HEK293 (cell line): ENCODE data around the gene RNF227.

Experiments used
- CTCF ChIA-PET: fragments of 350-600 bp; formaldehyde crosslinking; extraction: SDS; loops from one replicate; lab custom pipeline; 2021; ENCODE audit warnings: antibody characterized with exemption; lab: Yijun Ruan, JAX
- POLR2A ChIA-PET: fragments of 300-600 bp; formaldehyde crosslinking; extraction: SDS; loops from one replicate; lab custom pipeline; 2020; ENCODE audit warnings: antibody characterized with exemption, inconsistent platforms; lab: Yijun Ruan, JAX
- H3K27ac ChIP-seq: fragments of 200-500 bp; sonication (Bioruptor generic); 2 replicates; pipeline ENCODE4 v1.5.1; 2014; ENCODE audit warnings: low read depth, low read length, control low read depth, inconsistent platforms; ENCODE audit errors: extremely low read depth
- H3K36me3 ChIP-seq, 2 experiments: fragments of 200-500 bp in 1 of 2; sonication (Bioruptor generic) in 1 of 2; 1 replicate in 1 of 2; 2 replicates in 1 of 2; pipeline ENCODE4 v1.5.1; 2014 to 2017; ENCODE audit warnings: inconsistent platforms in 2 of 2, low read length in 2 of 2; ENCODE audit not compliant: control insufficient read depth in 2 of 2, insufficient read depth in 1 of 2
- H3K4me1 ChIP-seq: fragments of 200-500 bp; sonication (Bioruptor generic); 2 replicates; pipeline ENCODE4 v1.5.1; 2014; ENCODE audit warnings: mild to moderate bottlenecking, low read length, inconsistent platforms; ENCODE audit not compliant: control insufficient read depth, insufficient read depth
- H3K4me3 ChIP-seq: 2 replicates; pipeline ENCODE4 v1.5.1; 2011; ENCODE audit warnings: low read depth, mild to moderate bottlenecking, control low read depth, low read length, moderate library complexity
- H3K9me3 ChIP-seq: fragments of 200-500 bp; sonication (Bioruptor generic); 2 replicates; pipeline ENCODE4 v1.5.1; 2014; ENCODE audit warnings: low read depth, low read length, inconsistent platforms; ENCODE audit not compliant: control insufficient read depth, insufficient read depth
- ELK4 ChIP-seq: IDR thresholded peaks from 2 replicates; pipeline ENCODE4 v1.6.1; 2011; ENCODE audit warnings: mild to moderate bottlenecking, low read depth, low read length, borderline replicate concordance
- MYNN ChIP-seq: fragments of 450-650 bp; formaldehyde crosslinking; IDR thresholded peaks from 2 replicates; pipeline ENCODE4 v1.5.1; 2016; ENCODE audit warnings: missing biosample characterization, missing genetic modification characterization, borderline replicate concordance
- PATZ1 ChIP-seq: fragments of 450-650 bp; formaldehyde crosslinking; IDR thresholded peaks from 2 replicates; pipeline ENCODE4 v1.5.1; 2016; ENCODE audit warnings: missing biosample characterization, missing genetic modification characterization
- PRDM1 ChIP-seq: fragments of 450-650 bp; formaldehyde crosslinking; IDR thresholded peaks from 2 replicates; pipeline ENCODE4; 2016; ENCODE audit warnings: missing biosample characterization, missing genetic modification characterization
- REPIN1 ChIP-seq: fragments of 450-650 bp; formaldehyde crosslinking; IDR thresholded peaks from 2 replicates; pipeline ENCODE4 v1.5.1; 2017; ENCODE audit warnings: missing biosample characterization, missing genetic modification characterization, low read depth
- YY1 ChIP-seq: fragments of 450-650 bp; formaldehyde crosslinking; IDR thresholded peaks from 2 replicates; pipeline ENCODE4 v1.5.1; 2018; ENCODE audit warnings: missing biosample characterization, missing genetic modification characterization
- ZBTB1 ChIP-seq: fragments of 450-650 bp; formaldehyde crosslinking; IDR thresholded peaks from 2 replicates; pipeline ENCODE4 v1.5.1; 2016; ENCODE audit warnings: missing biosample characterization, missing genetic modification characterization
- ZNF148 ChIP-seq: fragments of 450-650 bp; formaldehyde crosslinking; IDR thresholded peaks from 2 replicates; pipeline ENCODE4 v1.5.0; 2017; ENCODE audit warnings: missing biosample characterization, missing genetic modification characterization, borderline replicate concordance
- ZNF23 ChIP-seq: fragments of 450-650 bp; formaldehyde crosslinking; IDR thresholded peaks from 2 replicates; pipeline ENCODE4 v1.5.1; 2016; ENCODE audit warnings: missing biosample characterization, missing genetic modification characterization, borderline replicate concordance
- ZNF311 ChIP-seq: fragments of 450-650 bp; formaldehyde crosslinking; IDR thresholded peaks from 2 replicates; pipeline ENCODE4 v1.5.1; 2017; ENCODE audit warnings: missing biosample characterization, missing genetic modification characterization, borderline replicate concordance
- ZNF398 ChIP-seq: fragments of 450-650 bp; formaldehyde crosslinking; IDR thresholded peaks from 2 replicates; pipeline ENCODE4 v1.5.1; 2017; ENCODE audit warnings: missing biosample characterization, missing genetic modification characterization
- ZNF580 ChIP-seq: fragments of 450-650 bp; formaldehyde crosslinking; IDR thresholded peaks from 2 replicates; pipeline ENCODE4 v1.5.1; 2016; ENCODE audit warnings: missing biosample characterization, missing genetic modification characterization
- ZSCAN5A ChIP-seq: fragments of 450-650 bp; formaldehyde crosslinking; IDR thresholded peaks from 2 replicates; pipeline ENCODE4 v1.5.1; 2016; ENCODE audit warnings: missing biosample characterization, missing genetic modification characterization

RNF227 gene

GRCh38 chr17:7912927-7913524 is 3.1 kb downstream of the RNF227 start (continued):
- TF ChIP-seq PATZ1 = no peak
- no peak for TF ChIP-seq ZSCAN5A (tag by site-specific recombination)
- no peak for TF ChIP-seq ZNF580
- TF ChIP-seq ZNF398 = no peak
- TF ChIP-seq YY1 (tag by site-specific recombination) = no peak
- no peak for TF ChIP-seq ZNF311 (tag by site-specific recombination)
- TF ChIP-seq ZBTB1 (tag by site-specific recombination) = no peak
- TF ChIP-seq ELK4 = no peak
- TF ChIP-seq MYNN (tag by site-specific recombination) = no peak
- no peak for TF ChIP-seq ZNF23 (tag by site-specific recombination)

GRCh38 chr17:7911116-7911515 is 5.0 kb downstream of the RNF227 start:
- CTCF ChIA-PET = interaction anchor here (1.2 to 3.5 kb wide), 5 partner anchors 48 to 168 kb away, joined by 3 to 92 read pairs (median 29); no protein-coding TSS in a partner anchor

More at GRCh38 chr17:7911116-7911515, 5.0 kb downstream of the RNF227 start:
- TF ChIP-seq ZNF148 (tag by site-specific recombination) = no peak
- 0 out of 2 replicates have a peak, but pooled peaks have one; percentile 12 for TF ChIP-seq PRDM1 (tag by site-specific recombination)
- no peak for TF ChIP-seq REPIN1 (tag by site-specific recombination)
- Histone ChIP-seq H3K4me3 (no peak overlapping the region), H3K36me3 (peaks cover 35 to 64% of the 10 kb centered on the region in 2 experiments), H3K9me3 (no peaks in the 10 kb centered on the region), H3K4me1 (peaks cover 11% of the 10 kb centered on the region), H3K27ac (no peak overlapping the region)
- POLR2A ChIA-PET = no interaction called here
